Epithelial cell of esophagus (primary cell): ENCODE results near the gene DSCAM.
A peak's percentile ranks its signal among the peaks of the same experiment; 100 is the strongest.

Experiments
- DNase-seq: peaks from one replicate; pipeline ENCODE4 v3.0.0; 2010; ENCODE audit warnings: low read depth
- H3K4me3 ChIP-seq: 2 replicates; pipeline ENCODE4 v1.5.1; 2011; ENCODE audit warnings: mild to moderate bottlenecking, low read length, control low read depth
- TF ChIP-seq, protein P1 (sequence below): IDR thresholded peaks from 2 replicates; pipeline ENCODE4 v1.5.1; 2011; ENCODE audit warnings: low read depth, mild to moderate bottlenecking, low read length, control low read depth, inconsistent platforms; ENCODE audit not compliant: insufficient read depth; ENCODE audit errors: missing control alignments

Gene DSCAM

DNA sequence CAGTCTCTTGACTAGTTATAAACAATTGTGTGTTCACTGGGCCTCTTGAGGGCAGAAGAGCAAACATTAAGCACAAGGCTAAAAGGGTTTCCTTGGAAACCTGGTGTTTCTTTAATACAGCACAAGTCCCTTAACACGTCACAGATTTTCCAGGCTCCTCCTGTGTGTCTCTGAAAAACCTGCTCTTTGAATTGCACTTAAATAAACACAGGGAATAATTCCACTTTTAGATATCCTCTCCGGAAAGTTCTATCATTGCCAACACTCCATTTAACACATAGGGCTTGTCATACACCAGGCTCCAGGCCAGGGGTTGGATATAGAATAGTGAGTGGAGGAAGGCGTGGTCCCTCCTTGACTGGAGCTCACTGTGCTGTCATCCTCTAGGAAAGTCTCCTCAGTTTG is 442.6 kb downstream of the DSCAM start:
- H3K4me3 ChIP-seq, result no peak overlapping the region
- peak; percentile 56 for DNase-seq
- TF ChIP-seq, protein P1, sequence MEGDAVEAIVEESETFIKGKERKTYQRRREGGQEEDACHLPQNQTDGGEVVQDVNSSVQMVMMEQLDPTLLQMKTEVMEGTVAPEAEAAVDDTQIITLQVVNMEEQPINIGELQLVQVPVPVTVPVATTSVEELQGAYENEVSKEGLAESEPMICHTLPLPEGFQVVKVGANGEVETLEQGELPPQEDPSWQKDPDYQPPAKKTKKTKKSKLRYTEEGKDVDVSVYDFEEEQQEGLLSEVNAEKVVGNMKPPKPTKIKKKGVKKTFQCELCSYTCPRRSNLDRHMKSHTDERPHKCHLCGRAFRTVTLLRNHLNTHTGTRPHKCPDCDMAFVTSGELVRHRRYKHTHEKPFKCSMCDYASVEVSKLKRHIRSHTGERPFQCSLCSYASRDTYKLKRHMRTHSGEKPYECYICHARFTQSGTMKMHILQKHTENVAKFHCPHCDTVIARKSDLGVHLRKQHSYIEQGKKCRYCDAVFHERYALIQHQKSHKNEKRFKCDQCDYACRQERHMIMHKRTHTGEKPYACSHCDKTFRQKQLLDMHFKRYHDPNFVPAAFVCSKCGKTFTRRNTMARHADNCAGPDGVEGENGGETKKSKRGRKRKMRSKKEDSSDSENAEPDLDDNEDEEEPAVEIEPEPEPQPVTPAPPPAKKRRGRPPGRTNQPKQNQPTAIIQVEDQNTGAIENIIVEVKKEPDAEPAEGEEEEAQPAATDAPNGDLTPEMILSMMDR, result no peak

DNA sequence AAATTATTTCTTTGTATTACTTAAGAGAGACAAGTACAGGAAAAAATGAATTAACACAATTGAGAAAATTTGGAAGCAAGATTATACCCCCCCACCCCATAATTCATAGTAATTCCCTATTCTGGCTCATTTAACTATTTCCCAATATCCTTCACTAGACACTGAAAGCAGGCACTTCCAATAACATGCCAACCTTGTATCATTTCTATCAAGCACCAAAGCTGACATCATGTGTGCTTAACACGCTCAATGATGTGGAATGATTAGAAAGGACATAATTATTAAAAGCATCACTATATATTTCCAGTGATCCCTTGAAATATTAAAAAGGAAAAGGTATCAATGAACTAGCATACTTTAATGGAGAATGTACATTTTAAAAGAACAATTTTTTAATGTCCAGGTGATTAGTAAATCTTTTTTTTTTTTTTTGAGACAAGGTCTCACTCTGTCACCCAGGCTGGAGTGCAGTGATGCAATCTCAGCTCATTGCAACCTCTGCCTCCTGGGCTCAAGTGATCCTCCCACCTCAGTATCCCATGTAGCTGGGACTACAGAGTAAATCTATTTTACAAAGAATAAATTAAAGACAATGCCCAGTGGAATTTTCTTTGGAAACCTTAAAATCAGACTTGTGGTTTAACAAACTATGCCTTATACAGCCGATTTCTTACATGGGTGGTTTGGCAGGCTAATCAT is 443.9 kb downstream of the DSCAM start:
- no peak overlapping the region for H3K4me3 ChIP-seq
- TF ChIP-seq, protein P1, result no peak
- DNase-seq, result no peak

DNA sequence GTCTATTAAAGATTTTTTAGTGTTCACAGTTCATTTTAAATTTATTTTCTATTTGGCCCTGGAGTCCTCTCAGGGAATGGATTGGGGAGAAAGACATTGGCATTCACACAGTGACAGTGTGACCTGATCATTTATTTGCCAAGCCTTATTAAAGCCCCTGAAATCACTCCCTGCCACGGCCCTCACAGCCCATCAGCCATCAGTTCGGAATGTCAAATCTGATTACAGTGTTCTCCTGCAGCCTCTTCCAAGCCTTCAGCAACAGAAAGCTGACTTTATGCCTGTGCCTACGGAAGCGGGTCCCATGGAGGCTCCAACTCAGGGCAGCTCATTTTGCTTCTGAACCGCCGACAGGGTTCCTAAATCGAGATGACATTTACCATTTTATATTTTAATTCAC is 451.2 kb downstream of the DSCAM start:
- TF ChIP-seq, protein P1, result no peak
- DNase-seq, result no peak
- H3K4me3 ChIP-seq, result no peak overlapping the region

DNA sequence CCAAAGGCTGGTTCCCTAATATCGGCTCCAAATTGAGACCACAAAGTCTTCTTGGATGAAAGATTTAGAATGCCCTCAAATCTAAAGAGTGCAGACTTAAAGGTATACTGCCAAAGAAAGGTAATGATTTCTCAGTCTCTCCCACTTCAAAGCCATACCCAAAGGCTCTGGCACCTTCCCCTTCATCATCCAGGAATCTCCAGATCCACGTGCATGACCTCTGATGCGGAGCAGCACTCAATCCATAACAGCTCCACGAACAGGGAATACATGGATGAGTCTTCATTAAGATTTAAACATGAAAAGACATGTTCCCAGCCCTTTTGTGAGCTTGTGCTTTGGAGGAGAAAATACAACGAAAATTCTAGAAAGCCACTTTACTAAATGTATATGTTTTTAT is 453.9 kb downstream of the DSCAM start:
- no peak overlapping the region for H3K4me3 ChIP-seq
- peak; percentile 65 for DNase-seq
- TF ChIP-seq, protein P1, result no peak

DNA sequence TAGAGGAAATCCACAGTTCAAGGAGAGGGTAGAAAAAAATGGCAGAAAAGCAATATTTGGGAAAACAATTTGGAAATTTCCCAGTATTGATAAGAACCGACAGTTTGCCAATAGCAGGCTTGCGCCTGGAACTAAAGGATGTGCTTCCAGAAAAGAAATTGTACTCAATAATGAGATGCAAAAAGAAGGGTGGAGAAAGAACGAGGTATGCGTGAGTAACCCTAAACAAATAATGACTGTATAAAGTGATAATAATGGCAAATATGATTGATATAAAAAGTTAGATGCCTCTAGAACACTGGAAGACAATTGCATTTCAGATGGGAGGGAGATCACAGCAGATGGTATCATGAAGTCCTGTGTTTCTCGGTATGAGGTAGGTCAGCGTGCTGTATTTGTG is 458.9 kb downstream of the DSCAM start:
- peak; percentile 53 for DNase-seq
- H3K4me3 ChIP-seq, result no peak overlapping the region
- TF ChIP-seq, protein P1, result no peak

DNA sequence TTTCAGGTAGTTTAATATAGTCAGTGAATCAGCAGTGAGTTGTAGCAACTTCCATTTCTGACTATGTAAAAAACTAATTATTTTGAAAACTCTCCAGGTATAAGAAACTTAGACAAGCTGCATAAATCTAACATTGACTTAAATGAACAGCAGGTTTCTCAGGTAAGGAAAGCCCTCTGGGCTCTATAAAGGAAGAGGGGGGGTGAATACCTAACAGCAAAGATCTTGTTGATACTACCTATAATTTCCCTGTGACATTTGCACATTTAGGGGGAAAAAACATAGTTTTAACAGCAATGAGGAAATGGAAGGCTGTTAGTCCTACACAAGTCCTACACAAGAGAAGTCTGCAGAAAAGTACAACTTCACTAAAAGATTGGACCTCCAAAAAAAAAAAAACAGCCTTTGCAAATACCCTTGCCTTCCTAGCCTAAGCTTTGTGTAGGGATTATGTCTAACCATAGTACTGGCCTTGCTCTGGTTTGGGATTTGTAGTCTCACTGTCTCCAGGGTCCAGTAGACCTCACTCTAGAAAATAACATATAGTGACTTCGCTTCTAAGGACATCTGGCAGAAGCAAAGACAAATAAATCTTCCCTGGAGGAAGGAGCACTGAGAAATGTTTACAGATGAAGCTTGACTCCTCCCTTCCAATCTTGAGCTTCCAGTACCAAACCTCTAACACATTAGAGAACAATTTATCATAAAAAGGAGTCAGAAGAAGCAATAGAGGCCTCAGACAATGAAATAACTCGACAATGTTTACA is 459.8 kb downstream of the DSCAM start:
- TF ChIP-seq, protein P1, result no peak
- H3K4me3 ChIP-seq, result no peak overlapping the region
- DNase-seq, result no peak

DNA sequence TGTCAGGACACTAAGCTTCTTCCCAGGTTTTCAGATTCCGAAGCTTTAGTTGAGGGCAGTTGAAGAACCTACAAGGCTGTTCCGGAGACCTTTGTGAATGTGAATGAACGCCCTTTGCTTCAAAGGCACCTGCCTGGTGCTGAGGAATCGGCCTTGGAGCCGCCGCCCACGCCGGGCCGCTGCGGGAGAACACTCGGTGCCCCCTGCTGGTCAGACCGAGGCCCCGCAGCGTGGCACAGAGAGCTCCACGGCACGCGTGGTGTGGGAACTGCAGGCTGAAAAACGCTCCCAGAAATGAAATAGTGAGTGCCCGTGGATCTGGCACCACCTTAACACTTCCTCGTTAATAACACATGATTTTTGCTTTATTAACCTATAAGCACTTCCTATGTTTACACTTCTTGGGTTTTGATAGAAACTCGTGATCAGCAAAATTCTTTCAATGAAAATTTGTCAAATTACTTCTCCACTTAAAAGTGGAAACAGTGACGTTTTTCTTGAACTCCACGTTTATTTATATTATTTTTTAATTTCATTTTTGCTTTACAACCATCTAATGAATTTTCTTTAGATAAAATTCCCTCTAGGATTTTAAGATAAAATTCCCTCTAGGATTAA is 460.6 kb downstream of the DSCAM start:
- peak; percentile 66 for DNase-seq
- TF ChIP-seq, protein P1, result peak; percentile 95
- no peak overlapping the region for H3K4me3 ChIP-seq
